SK-N-SH (cell line): ENCODE measurements around the gene DDX31. TPM values are rescaled to one million over a fixed set of nuclear protein-coding genes. Genes with fewer than 3 reads are reported as not detected.

ENCODE experiments used
- CTCF ChIA-PET: fragments of 300-600, 350-600 bp; formaldehyde crosslinking; extraction: SDS; loops from one replicate; lab custom pipeline; 2021; lab: Yijun Ruan, JAX
- POLR2A ChIA-PET: fragments of 350-600 bp; sonication (Branson Sonifier 250); formaldehyde crosslinking; extraction: SDS; loops from one replicate; lab custom pipeline; 2020; ENCODE audit warnings: antibody characterized with exemption, inconsistent platforms; lab: Yijun Ruan, JAX
- DNase-seq: peaks from one replicate; pipeline ENCODE4 v3.0.0; 2012
- H2AFZ ChIP-seq: fragments of 200-600 bp; sonication (generic); 2 replicates; pipeline ENCODE4 v1.8.1; 2016; ENCODE audit warnings: antibody characterized with exemption, mild to moderate bottlenecking, low read depth
- H3F3A ChIP-seq: fragments of 200-600 bp; sonication (generic); replicated peaks from 2 replicates; pipeline ENCODE3; 2016; ENCODE audit warnings: antibody characterized with exemption, mild to moderate bottlenecking; ENCODE audit not compliant: insufficient read depth
- H3K27ac ChIP-seq, 2 experiments: fragments of 200-500 bp in 1 of 2; fragments of 200-600 bp in 1 of 2; sonication (Bioruptor generic) in 1 of 2; sonication (generic), shearing (Covaris generic) in 1 of 2; 2 replicates each; pipeline versions ENCODE4 v1.5.1 to v1.6.1; 2014 to 2016; ENCODE audit warnings: low read depth in 2 of 2, inconsistent platforms in 1 of 2, low read length in 1 of 2, mild to moderate bottlenecking in 1 of 2, mixed read lengths in 1 of 2
- H3K27me3 ChIP-seq: fragments of 200-600 bp; sonication (generic), shearing (Covaris generic); 2 replicates; pipeline ENCODE4 v1.6.1; 2016; ENCODE audit warnings: mixed run types; ENCODE audit not compliant: insufficient read depth
- H3K36me3 ChIP-seq, 2 experiments: fragments of 200-500 bp in 1 of 2; fragments of 200-600 bp in 1 of 2; sonication (Bioruptor generic) in 1 of 2; sonication (generic) in 1 of 2; replicated peaks in 1 of 2; 2 replicates each; pipeline versions ENCODE3 to v1.5.1; 2014 to 2016; ENCODE audit warnings: low read length in 1 of 2, mild to moderate bottlenecking in 1 of 2; ENCODE audit not compliant: insufficient read depth in 2 of 2, control insufficient read depth in 1 of 2
- H3K4me1 ChIP-seq, 2 experiments: fragments of 200-500 bp in 1 of 2; fragments of 200-600 bp in 1 of 2; sonication (Bioruptor generic) in 1 of 2; sonication (generic), shearing (Covaris generic) in 1 of 2; 2 replicates each; pipeline versions ENCODE4 v1.5.1 to v1.6.1; 2014 to 2016; ENCODE audit warnings: low read depth in 1 of 2, low read length in 1 of 2, mixed run types in 1 of 2; ENCODE audit not compliant: insufficient read depth in 2 of 2, control insufficient read depth in 1 of 2
- H3K4me2 ChIP-seq: fragments of 200-600 bp; sonication (generic), shearing (Covaris generic); 2 replicates; pipeline ENCODE4 v1.6.1; 2017; ENCODE audit warnings: mixed run types
- H3K4me3 ChIP-seq, 2 experiments: fragments of 200-500 bp in 1 of 2; fragments of 200-600 bp in 1 of 2; sonication (Bioruptor generic) in 1 of 2; sonication (generic), shearing (Covaris generic) in 1 of 2; 2 replicates each; pipeline versions ENCODE4 v1.5.1 to v1.8.1; 2014 to 2016; ENCODE audit warnings: low read depth in 2 of 2, inconsistent platforms in 1 of 2, low read length in 1 of 2, mild to moderate bottlenecking in 1 of 2, mixed read lengths in 1 of 2, moderate library complexity in 1 of 2
- H3K79me2 ChIP-seq: fragments of 200-600 bp; sonication (generic); 2 replicates; pipeline ENCODE4 v1.8.1; 2017; ENCODE audit warnings: mild to moderate bottlenecking; ENCODE audit not compliant: insufficient read depth
- H3K9ac ChIP-seq: fragments of 200-600 bp; sonication (generic); 2 replicates; pipeline ENCODE4 v1.6.1; 2017; ENCODE audit warnings: mixed run types
- H3K9me2 ChIP-seq: fragments of 200-600 bp; sonication (generic); 2 replicates; pipeline ENCODE4 v1.6.1; 2017; ENCODE audit warnings: mixed run types
- H3K9me3 ChIP-seq: fragments of 200-600 bp; sonication (generic); 2 replicates; pipeline ENCODE4 v1.6.1; 2017; ENCODE audit warnings: mixed run types, mild to moderate bottlenecking, moderate library complexity
- H4K20me1 ChIP-seq: fragments of 200-600 bp; sonication (generic); 2 replicates; pipeline ENCODE4 v1.6.1; 2017; ENCODE audit warnings: mild to moderate bottlenecking, mixed run types; ENCODE audit not compliant: insufficient read depth
- CHD2 ChIP-seq: fragments of 150-350 bp; IDR thresholded peaks from 2 replicates; pipeline ENCODE4 v1.6.1; 2018; ENCODE audit warnings: low read length; ENCODE audit not compliant: partially characterized antibody
- ELF1 ChIP-seq: IDR thresholded peaks from 2 replicates; pipeline ENCODE4 v1.4.0; 2012
- EP300 ChIP-seq, 2 experiments: IDR thresholded peaks; 2 replicates each; pipeline versions ENCODE4 v1.4.0 to v1.6.1; 2012; ENCODE audit warnings: borderline replicate concordance in 1 of 2, low read depth in 1 of 2, low read length in 1 of 2
- FOXJ3 ChIP-seq: sonication (generic); formaldehyde crosslinking; IDR thresholded peaks from 2 replicates; pipeline ENCODE4 v1.5.1; 2020; ENCODE audit warnings: mild to moderate bottlenecking, missing genetic modification reagents
- GABPA ChIP-seq: IDR thresholded peaks from 2 replicates; pipeline ENCODE4 v1.4.0; 2012; ENCODE audit warnings: low read depth, mild to moderate bottlenecking
- GATA2 ChIP-seq: sonication (generic); formaldehyde crosslinking; IDR thresholded peaks from 2 replicates; pipeline ENCODE4 v1.5.0; 2020; ENCODE audit warnings: mild to moderate bottlenecking, missing genetic modification reagents
- JUND ChIP-seq: IDR thresholded peaks from 2 replicates; pipeline ENCODE4 v1.4.0; 2012
- MAX ChIP-seq: IDR thresholded peaks from 2 replicates; pipeline ENCODE4 v1.4.0; 2012; ENCODE audit warnings: low read depth
- MXI1 ChIP-seq: IDR thresholded peaks from 2 replicates; pipeline ENCODE4 v1.6.1; 2012; ENCODE audit warnings: mild to moderate bottlenecking, low read depth, low read length, improper control_type of control experiment
- NFIC ChIP-seq: IDR thresholded peaks from 2 replicates; pipeline ENCODE4 v1.4.0; 2012; ENCODE audit warnings: borderline replicate concordance
- NRF1 ChIP-seq: IDR thresholded peaks from 2 replicates; pipeline ENCODE4 v1.6.1; 2012; ENCODE audit warnings: low read depth, mild to moderate bottlenecking, low read length
- PBX3 ChIP-seq: IDR thresholded peaks from 2 replicates; pipeline ENCODE4; 2012
- RAD21 ChIP-seq: IDR thresholded peaks from 2 replicates; pipeline ENCODE4 v1.6.1; 2012; ENCODE audit warnings: mild to moderate bottlenecking, low read length
- RCOR1 ChIP-seq: fragments of 150-350 bp; IDR thresholded peaks from 2 replicates; pipeline ENCODE4 v1.6.1; 2017; ENCODE audit warnings: antibody characterized with exemption, low read length
- RFX5 ChIP-seq: IDR thresholded peaks from 2 replicates; pipeline ENCODE4 v1.6.1; 2012; ENCODE audit warnings: mild to moderate bottlenecking, improper control_type of control experiment, low read length
- RXRA ChIP-seq: IDR thresholded peaks from 2 replicates; pipeline ENCODE4 v1.4.0; 2012; ENCODE audit warnings: low read depth, mild to moderate bottlenecking, borderline replicate concordance
- SIN3A ChIP-seq: IDR thresholded peaks from 2 replicates; pipeline ENCODE4 v1.6.1; 2012; ENCODE audit warnings: low read depth, mild to moderate bottlenecking, low read length, moderate library complexity, borderline replicate concordance
- SMC3 ChIP-seq: IDR thresholded peaks from 2 replicates; pipeline ENCODE4 v1.6.1; 2012; ENCODE audit warnings: low read depth, low read length, improper control_type of control experiment
- TAF1 ChIP-seq: IDR thresholded peaks from 2 replicates; pipeline ENCODE4 v1.6.1; 2012; ENCODE audit warnings: low read depth, mild to moderate bottlenecking, low read length, moderate library complexity, borderline replicate concordance
- TCF12 ChIP-seq: IDR thresholded peaks from 2 replicates; pipeline ENCODE4 v1.4.0; 2012
- TEAD4 ChIP-seq: IDR thresholded peaks from 2 replicates; pipeline ENCODE4 v1.4.0; 2012; ENCODE audit warnings: mild to moderate bottlenecking, borderline replicate concordance; ENCODE audit not compliant: insufficient read depth
- USF1 ChIP-seq: IDR thresholded peaks from 2 replicates; pipeline ENCODE4 v1.4.0; 2012; ENCODE audit warnings: low read depth, borderline replicate concordance
- YY1 ChIP-seq: IDR thresholded peaks from 2 replicates; pipeline ENCODE4 v1.4.0; 2012; ENCODE audit warnings: low read depth, mild to moderate bottlenecking
- ZBTB33 ChIP-seq: IDR thresholded peaks from 2 replicates; pipeline ENCODE4 v1.4.0; 2012; ENCODE audit warnings: low read depth, borderline replicate concordance
- WGBS: methylation state at CpG from one replicate; pipeline ENCODE4 v1.1.6; 2017; ENCODE audit warnings: low lambda C conversion rate; 5-methylcytosine and 5-hydroxymethylcytosine counted together
- polyA plus RNA-seq, 3 experiments: library from polyadenylated mRNA; depleted of rRNA; stranded (reverse); fragments of >200 nt; gene quantifications; 2 replicates each; pipeline ENCODE4 v1.2.3, GENCODE V29; 2012
- TF ChIP-seq, protein P1 (sequence below): fragments of 200-600 bp; sonication (generic); IDR thresholded peaks from 2 replicates; pipeline ENCODE4 v1.6.1; 2017; ENCODE audit warnings: antibody characterized with exemption, mild to moderate bottlenecking, moderate library complexity
- TF ChIP-seq, protein P2 (sequence below): IDR thresholded peaks from 2 replicates; pipeline ENCODE4 v1.6.1; 2012; ENCODE audit warnings: mild to moderate bottlenecking, low read depth, low read length, moderate library complexity

The DDX31 gene
- polyA plus RNA-seq, 1 of the 3 experiments (the other 2 are of a cell fraction) = 13.9 TPM

DNA sequence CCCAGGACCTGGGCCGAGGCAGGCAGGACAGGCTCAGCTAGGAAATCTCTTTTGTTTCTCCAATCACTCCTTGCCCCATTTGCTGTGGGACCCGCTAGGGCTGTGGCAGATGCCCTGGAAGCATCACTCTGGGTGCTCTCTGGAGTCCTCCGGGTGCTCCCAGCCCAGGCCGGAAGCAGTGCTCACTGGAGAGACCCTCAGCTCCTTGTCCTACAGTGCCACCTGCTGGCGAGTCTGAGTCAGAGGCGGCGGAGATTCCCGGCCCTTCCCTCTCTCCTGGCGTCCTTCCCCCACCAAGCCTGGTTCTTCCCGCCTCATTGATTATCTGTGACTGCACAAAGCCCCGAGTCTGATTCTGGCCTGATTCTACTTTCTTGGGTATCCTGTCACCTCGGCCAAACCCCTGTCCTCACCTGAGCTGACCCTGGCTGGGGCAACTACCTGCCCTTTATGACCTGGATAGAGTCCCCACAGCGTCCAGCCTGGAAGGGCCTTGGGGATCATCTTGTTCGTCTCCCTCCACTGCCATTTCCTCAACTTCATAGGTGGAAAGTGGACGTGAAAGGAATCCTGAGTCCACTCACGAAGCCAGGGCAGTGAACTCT is 94.7 kb downstream of the DDX31 start:
- no peaks in the 10 kb centered on the region for H3K79me2 ChIP-seq
- H3K9ac ChIP-seq = no peak overlapping the region
- H3K4me2 ChIP-seq = no peak overlapping the region
- no peak overlapping the region for H2AFZ ChIP-seq
- ChIA-PET CTCF (interaction anchor here (0.6 to 3.2 kb wide), 53 partner anchors 9 to 812 kb away, joined by 3 to 42 read pairs (median 4); partner anchors contain the start of gene SETX), POLR2A (no interaction called here)
- TF ChIP-seq SIN3A = no peak
- no peak for TF ChIP-seq MXI1
- no peak for TF ChIP-seq EP300 (IDR thresholded peaks at IDR 0.05; ENCODE audit: borderline replicate concordance in 1 of 2, low read depth in 1 of 2, low read length in 1 of 2)
- TF ChIP-seq ELF1 = peak; percentile 31; the same call in 1 of the 2 replicates
- no peak for TF ChIP-seq TCF12
- no peak for TF ChIP-seq YY1
- TF ChIP-seq USF1 = no peak
- TF ChIP-seq JUND = no peak
- peak; percentile 99 for TF ChIP-seq RAD21
- TF ChIP-seq RCOR1 = no peak
- no peak for TF ChIP-seq ZBTB33
- no peak for TF ChIP-seq GATA2 (CRISPR knock-in tag)
- TF ChIP-seq NFIC = no peak
- TF ChIP-seq NRF1 = no peak
- TF ChIP-seq, protein P1, sequence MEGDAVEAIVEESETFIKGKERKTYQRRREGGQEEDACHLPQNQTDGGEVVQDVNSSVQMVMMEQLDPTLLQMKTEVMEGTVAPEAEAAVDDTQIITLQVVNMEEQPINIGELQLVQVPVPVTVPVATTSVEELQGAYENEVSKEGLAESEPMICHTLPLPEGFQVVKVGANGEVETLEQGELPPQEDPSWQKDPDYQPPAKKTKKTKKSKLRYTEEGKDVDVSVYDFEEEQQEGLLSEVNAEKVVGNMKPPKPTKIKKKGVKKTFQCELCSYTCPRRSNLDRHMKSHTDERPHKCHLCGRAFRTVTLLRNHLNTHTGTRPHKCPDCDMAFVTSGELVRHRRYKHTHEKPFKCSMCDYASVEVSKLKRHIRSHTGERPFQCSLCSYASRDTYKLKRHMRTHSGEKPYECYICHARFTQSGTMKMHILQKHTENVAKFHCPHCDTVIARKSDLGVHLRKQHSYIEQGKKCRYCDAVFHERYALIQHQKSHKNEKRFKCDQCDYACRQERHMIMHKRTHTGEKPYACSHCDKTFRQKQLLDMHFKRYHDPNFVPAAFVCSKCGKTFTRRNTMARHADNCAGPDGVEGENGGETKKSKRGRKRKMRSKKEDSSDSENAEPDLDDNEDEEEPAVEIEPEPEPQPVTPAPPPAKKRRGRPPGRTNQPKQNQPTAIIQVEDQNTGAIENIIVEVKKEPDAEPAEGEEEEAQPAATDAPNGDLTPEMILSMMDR = peak; percentile 80
- peak; percentile 22 for TF ChIP-seq CHD2
- TF ChIP-seq TAF1 = no peak
- TF ChIP-seq MAX = no peak
- TF ChIP-seq TEAD4 = no peak
- TF ChIP-seq SMC3 = peak; percentile 98
- TF ChIP-seq GABPA = no peak
- TF ChIP-seq FOXJ3 (CRISPR knock-in tag) = no peak
- no peak for TF ChIP-seq PBX3
- TF ChIP-seq RFX5 = no peak
- TF ChIP-seq RXRA = no peak
- TF ChIP-seq, protein P2, sequence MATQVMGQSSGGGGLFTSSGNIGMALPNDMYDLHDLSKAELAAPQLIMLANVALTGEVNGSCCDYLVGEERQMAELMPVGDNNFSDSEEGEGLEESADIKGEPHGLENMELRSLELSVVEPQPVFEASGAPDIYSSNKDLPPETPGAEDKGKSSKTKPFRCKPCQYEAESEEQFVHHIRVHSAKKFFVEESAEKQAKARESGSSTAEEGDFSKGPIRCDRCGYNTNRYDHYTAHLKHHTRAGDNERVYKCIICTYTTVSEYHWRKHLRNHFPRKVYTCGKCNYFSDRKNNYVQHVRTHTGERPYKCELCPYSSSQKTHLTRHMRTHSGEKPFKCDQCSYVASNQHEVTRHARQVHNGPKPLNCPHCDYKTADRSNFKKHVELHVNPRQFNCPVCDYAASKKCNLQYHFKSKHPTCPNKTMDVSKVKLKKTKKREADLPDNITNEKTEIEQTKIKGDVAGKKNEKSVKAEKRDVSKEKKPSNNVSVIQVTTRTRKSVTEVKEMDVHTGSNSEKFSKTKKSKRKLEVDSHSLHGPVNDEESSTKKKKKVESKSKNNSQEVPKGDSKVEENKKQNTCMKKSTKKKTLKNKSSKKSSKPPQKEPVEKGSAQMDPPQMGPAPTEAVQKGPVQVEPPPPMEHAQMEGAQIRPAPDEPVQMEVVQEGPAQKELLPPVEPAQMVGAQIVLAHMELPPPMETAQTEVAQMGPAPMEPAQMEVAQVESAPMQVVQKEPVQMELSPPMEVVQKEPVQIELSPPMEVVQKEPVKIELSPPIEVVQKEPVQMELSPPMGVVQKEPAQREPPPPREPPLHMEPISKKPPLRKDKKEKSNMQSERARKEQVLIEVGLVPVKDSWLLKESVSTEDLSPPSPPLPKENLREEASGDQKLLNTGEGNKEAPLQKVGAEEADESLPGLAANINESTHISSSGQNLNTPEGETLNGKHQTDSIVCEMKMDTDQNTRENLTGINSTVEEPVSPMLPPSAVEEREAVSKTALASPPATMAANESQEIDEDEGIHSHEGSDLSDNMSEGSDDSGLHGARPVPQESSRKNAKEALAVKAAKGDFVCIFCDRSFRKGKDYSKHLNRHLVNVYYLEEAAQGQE = no peak
- DNase-seq = peak; percentile 93
- H3K27ac ChIP-seq = no peak overlapping the region
- no peaks in the 10 kb centered on the region; a peak in 1 of 4 replicates for H3K4me1 ChIP-seq
- no peaks in the 10 kb centered on the region for H3K9me3 ChIP-seq
- H3K4me3 ChIP-seq = no peak overlapping the region; a peak in 1 of 4 replicates
- H3K9me2 ChIP-seq = no peaks in the 10 kb centered on the region
- H3K36me3 ChIP-seq = no peaks in the 10 kb centered on the region
- H3F3A ChIP-seq = no peaks in the 10 kb centered on the region
- 12% methylated on average over 14 of the region's 16 CpGs for WGBS
- no peaks in the 10 kb centered on the region for H4K20me1 ChIP-seq
- peaks cover 33% of the 10 kb centered on the region for H3K27me3 ChIP-seq
